Fibroblast of villous mesenchyme (primary cell): ENCODE data around the gene CES1. TPM values are rescaled to one million over a fixed set of nuclear protein-coding genes. Genes with fewer than 3 reads are reported as not detected.

ENCODE experiments used
- DNase-seq: peaks from one replicate; pipeline ENCODE4 v3.0.0-alpha.2; 2010; ENCODE audit warnings: low read depth
- H3K4me3 ChIP-seq: 2 replicates; pipeline ENCODE4 v1.5.1; 2011; ENCODE audit warnings: low read depth, mild to moderate bottlenecking, low read length
- CTCF ChIP-seq: IDR thresholded peaks from 2 replicates; pipeline ENCODE4 v1.5.1; 2012; ENCODE audit warnings: low read depth, mild to moderate bottlenecking, low read length; ENCODE audit not compliant: insufficient read depth
- total RNA-seq: library from RNA; depleted of rRNA; stranded (reverse); fragments of >200 nt; gene quantifications from 2 replicates; pipeline ENCODE4 v1.2.3, GENCODE V29; 2012

Gene CES1
- 0.97 and 1.7 TPM in 2 replicates for total RNA-seq

GRCh38 chr16:55832773-55833691 is at the start of gene CES1:
CES1 (minus strand) TSS chr16:55833096; CDS start chr16:55833055, 41 bp downstream.
- DNase-seq = no peak
- no peak for TF ChIP-seq CTCF
- no peak within 1 kb of the TSS for H3K4me3 ChIP-seq

- TF ChIP-seq CTCF = no peak
- no peak for DNase-seq
- H3K4me3 ChIP-seq = no peak overlapping the region
Observed at GRCh38 chr16:55876854-55877253, 44.0 kb upstream of the CES1 start.

GRCh38 chr16:55875273-55875672 is 42.4 kb upstream of the CES1 start, which contains the start of gene CES5A:
CES5A (minus strand) TSS chr16:55875373; CDS start chr16:55875221, 152 bp downstream.
- no peak for TF ChIP-seq CTCF
- H3K4me3 ChIP-seq = no peak within 1 kb of the TSS
- DNase-seq = no peak

GRCh38 chr16:55873122-55873521 is 40.2 kb upstream of the CES1 start:
- no peak for TF ChIP-seq CTCF
- no peak for DNase-seq

GRCh38 chr16:55872130-55872529 is 39.2 kb upstream of the CES1 start:
- H3K4me3 ChIP-seq = no peak overlapping the region
- TF ChIP-seq CTCF = no peak
- no peak for DNase-seq

More at GRCh38 chr16:55873122-55873521, 40.2 kb upstream of the CES1 start:
- no peak overlapping the region for H3K4me3 ChIP-seq

GRCh38 chr16:55871411-55872038 is 38.6 kb upstream of the CES1 start:
- no peak overlapping the region for H3K4me3 ChIP-seq
- no peak for TF ChIP-seq CTCF
- DNase-seq = no peak
